Measurements from ENCODE around the gene RBM19.

RBM19 gene

GRCh38 chr12:113796852-113797534 is 169.1 kb downstream of the RBM19 start:
- DNase-seq = no peak

- DNase-seq = no peak
Observed at GRCh38 chr12:113796066-113796827, 169.9 kb downstream of the RBM19 start.

- DNase-seq = no peak
Observed at GRCh38 chr12:113795445-113795844, 170.7 kb downstream of the RBM19 start.

GRCh38 chr12:113794774-113795173 is 171.4 kb downstream of the RBM19 start:
- DNase-seq = no peak

GRCh38 chr12:113793250-113793649 is 172.9 kb downstream of the RBM19 start:
- DNase-seq = no peak

GRCh38 chr12:113792450-113792849 is 173.7 kb downstream of the RBM19 start:
- no peak for DNase-seq

GRCh38 chr12:113788020-113788856 is 177.9 kb downstream of the RBM19 start:
- no peak for DNase-seq

GRCh38 chr12:113786107-113786506 is 180.0 kb downstream of the RBM19 start:
- no peak for DNase-seq

GRCh38 chr12:113783811-113784210 is 182.3 kb downstream of the RBM19 start:
- DNase-seq = no peak

GRCh38 chr12:113782873-113783272 is 183.3 kb downstream of the RBM19 start:
- no peak for DNase-seq

- DNase-seq = no peak
Observed at GRCh38 chr12:113781415-113782198, 184.5 kb downstream of the RBM19 start.

GRCh38 chr12:113779774-113780173 is 186.4 kb downstream of the RBM19 start:
- no peak for DNase-seq

- no peak for DNase-seq
Observed at GRCh38 chr12:113778432-113779132, 187.5 kb downstream of the RBM19 start.

GRCh38 chr12:113777751-113778150 is 188.4 kb downstream of the RBM19 start:
- DNase-seq = no peak

GRCh38 chr12:113776536-113776935 is 189.6 kb downstream of the RBM19 start:
- no peak for DNase-seq

GRCh38 chr12:113774526-113774925 is 191.6 kb downstream of the RBM19 start:
- DNase-seq = no peak

- no peak for DNase-seq
Observed at GRCh38 chr12:113772505-113773030, 193.6 kb downstream of the RBM19 start.

- DNase-seq = no peak
Observed at GRCh38 chr12:113770389-113770865, 195.7 kb downstream of the RBM19 start.

GRCh38 chr12:113769305-113769704 is 196.8 kb downstream of the RBM19 start:
- DNase-seq = no peak

GRCh38 chr12:113768850-113769249 is 197.3 kb downstream of the RBM19 start:
- no peak for DNase-seq

Measured in activated gamma-delta T cell (primary cell).